ENCODE data around the gene ZNF79.

- TF ChIP-seq CTCF (IDR thresholded peaks at IDR 0.05) (no peak), POLR2A (IDR thresholded peaks at IDR 0.05) (no peak)
Observed at GRCh38 chr9:127395497-127396252, 28.5 kb upstream of the ZNF79 start.
